HepG2 (cell line): ENCODE data around the gene RBM3. TPM values are rescaled to one million over a fixed set of nuclear protein-coding genes. Genes with fewer than 3 reads are reported as not detected.

ENCODE experiments used
- ATAC-seq: fragments of 200-7000 bp; cut with Tn5 transposase; 3 replicates; pipeline ENCODE4 v1.9.1; 2020; ENCODE audit warnings: mild to moderate bottlenecking, moderate library complexity
- BruUV-seq: library from RNA; stranded (reverse); fragments of 400-500 nt; replicated peaks from 2 replicates; lab custom pipeline; 2021; lab: Mats Ljungman, UMichigan
- CTCF ChIA-PET: fragments of 300-600 bp; formaldehyde crosslinking; extraction: SDS; loops from one replicate; lab custom pipeline; 2021; ENCODE audit warnings: low total read pairs, inconsistent platforms, low intra/inter-chr PET ratio; lab: Yijun Ruan, JAX
- POLR2A ChIA-PET: fragments of 350-600 bp; sonication (Branson Sonifier 250); formaldehyde crosslinking; loops from one replicate; lab custom pipeline; 2020; ENCODE audit warnings: antibody characterized with exemption, inconsistent platforms; lab: Yijun Ruan, JAX
- DNase-seq: peaks from one replicate; pipeline ENCODE4 v3.0.0-alpha.2; 2015; ENCODE audit warnings: low spot score
- FAIRE-seq: peaks from 3 replicates; lab custom pipeline; 2011; peaks lifted over from hg19 to GRCh38; lab: Jason Lieb, UNC
- H2AFZ ChIP-seq: one replicate; pipeline ENCODE4 v1.6.1; 2011; ENCODE audit warnings: low read length, inconsistent platforms
- H3K27ac ChIP-seq: fragments of 300-600 bp; 3 replicates; pipeline ENCODE4 v1.8.0; 2011; ENCODE audit warnings: mixed run types, mild to moderate bottlenecking, mixed read lengths, low read length, inconsistent platforms; ENCODE audit not compliant: insufficient read depth; ENCODE audit errors: extremely low read length
- H3K27me3 ChIP-seq, 2 experiments: fragments of 200-600 bp in 1 of 2; 2 replicates in 1 of 2; 3 replicates in 1 of 2; pipeline versions ENCODE4 v1.6.0 to v1.8.0; 2011; ENCODE audit warnings: low read length in 2 of 2, mild to moderate bottlenecking in 2 of 2, moderate library complexity in 2 of 2, inconsistent platforms in 1 of 2; ENCODE audit not compliant: insufficient read depth in 2 of 2, control insufficient read depth in 1 of 2
- H3K36me3 ChIP-seq, 2 experiments: fragments of 200-600 bp in 1 of 2; replicated peaks in 1 of 2; 2 replicates in 1 of 2; 3 replicates in 1 of 2; pipeline versions ENCODE4 v1.5.1 to v1.8.0; 2011; ENCODE audit warnings: low read length in 2 of 2, inconsistent platforms in 1 of 2; ENCODE audit not compliant: insufficient read depth in 2 of 2, control insufficient read depth in 1 of 2
- H3K4me1 ChIP-seq: 2 replicates; pipeline ENCODE4 v1.5.1; 2012; ENCODE audit warnings: low read length, inconsistent platforms; ENCODE audit not compliant: insufficient read depth
- H3K4me2 ChIP-seq: 2 replicates; pipeline ENCODE4 v1.6.0; 2011; ENCODE audit warnings: low read depth, low read length, inconsistent platforms
- H3K4me3 ChIP-seq, 3 experiments: fragments of 200-600 bp in 1 of 3; sonication (generic), shearing (Covaris generic) in 1 of 3; replicated peaks in 1 of 3; 2 replicates each; pipeline ENCODE4 v1.5.1; 2011 to 2016; ENCODE audit warnings: low read length in 3 of 3, inconsistent platforms in 2 of 3, low read depth in 2 of 3, mild to moderate bottlenecking in 2 of 3, control low read depth in 1 of 3, mixed read lengths in 1 of 3; ENCODE audit not compliant: insufficient read depth in 1 of 3
- H3K79me2 ChIP-seq: one replicate; pipeline ENCODE4 v1.6.1; 2011; ENCODE audit warnings: low read length, inconsistent platforms; ENCODE audit not compliant: insufficient read depth
- H3K9ac ChIP-seq: 2 replicates; pipeline ENCODE4 v1.6.0; 2011; ENCODE audit warnings: mild to moderate bottlenecking, low read depth, low read length, inconsistent platforms; ENCODE audit not compliant: insufficient read depth
- H3K9me3 ChIP-seq: 2 replicates; pipeline ENCODE4 v1.5.1; 2012; ENCODE audit warnings: mild to moderate bottlenecking, low read length
- H4K20me1 ChIP-seq: 2 replicates; pipeline ENCODE4 v1.6.0; 2011; ENCODE audit warnings: inconsistent platforms, mild to moderate bottlenecking, low read length, moderate library complexity; ENCODE audit not compliant: insufficient read depth
- MLXIP ChIP-seq: sonication (generic); formaldehyde crosslinking; IDR thresholded peaks from 2 replicates; pipeline ENCODE4 v1.9.0; 2021; ENCODE audit warnings: missing genetic modification reagents, borderline replicate concordance
- PAXIP1 ChIP-seq: sonication (generic); formaldehyde crosslinking; conservative IDR thresholded peaks from 2 replicates; pipeline ENCODE4 v1.4.0; 2020; ENCODE audit warnings: mild to moderate bottlenecking, missing genetic modification reagents, moderate library complexity
- RBM39 ChIP-seq: fragments of 200-400 bp; formaldehyde crosslinking; IDR thresholded peaks from one replicate; pipeline ENCODE4 v1.6.1; 2018; ENCODE audit warnings: antibody characterized with exemption, mild to moderate bottlenecking, low read depth, low read length; ENCODE audit not compliant: poor library complexity, severe bottlenecking
- ZBTB33 ChIP-seq: sonication (generic); formaldehyde crosslinking; IDR thresholded peaks from 2 replicates; pipeline ENCODE4 v1.4.0; 2020; ENCODE audit warnings: missing genetic modification reagents
- ZNF253 ChIP-seq: sonication (generic); formaldehyde crosslinking; IDR thresholded peaks from 2 replicates; pipeline ENCODE4 v1.8.0; 2022; ENCODE audit warnings: mild to moderate bottlenecking, missing genetic modification reagents, borderline replicate concordance
- ZNF784 ChIP-seq: sonication (generic); formaldehyde crosslinking; IDR thresholded peaks from 2 replicates; pipeline ENCODE4 v1.5.1; 2020; ENCODE audit warnings: missing genetic modification reagents, mild to moderate bottlenecking, borderline replicate concordance
- WGBS: methylation state at CpG from one replicate; pipeline ENCODE4 v1.1.6; 2017; ENCODE audit warnings: low lambda C conversion rate; 5-methylcytosine and 5-hydroxymethylcytosine counted together
- in situ Hi-C: cut with HindIII; loops from 2 replicates; pipeline ENCODE4 v1.10.0; 2017; ENCODE audit warnings: low pct_unique_long_range_greater_than_20kb; ENCODE audit not compliant: extremely low pct_ligation_motif_present
- intact Hi-C: fragments of 100-400 bp; cut with micrococcal nuclease; formaldehyde crosslinking; loops from one replicate; pipeline ENCODE4 v1.10.0; 2022; ENCODE audit not compliant: unreplicated experiment
- polyA plus RNA-seq, 8 experiments: library from polyadenylated mRNA; depleted of rRNA in 3 of 8; stranded (reverse) in 7 of 8; unstranded in 1 of 8; fragments of >200 nt; fragmentation: Illumina TruSeq in 4 of 8; extraction: Trizol in 4 of 8; gene quantifications; 2 replicates each; pipeline versions ENCODE4 v1.2.1 to v1.2.3, GENCODE V29; 2011 to 2016; ENCODE audit warnings: low read depth in 4 of 8, missing spikeins in 1 of 8, mixed read lengths in 1 of 8; ENCODE audit not compliant: insufficient read depth in 1 of 8
- total RNA-seq, 5 experiments: library from RNA; depleted of rRNA; stranded (reverse); fragments of >200 nt; fragmentation: Illumina TruSeq; extraction: Trizol; gene quantifications; 2 replicates each; pipeline ENCODE4 v1.2.3, GENCODE V29; 2016; ENCODE audit warnings: low read depth in 1 of 5

Gene RBM3
- total and polyA plus RNA-seq, 2 of the 13 experiments (the other 11 are each of a cell fraction or from before 2014, with no cell fraction given), result 123 to 182 TPM

- H3K4me1 ChIP-seq, result peaks cover 23% of the 10 kb centered on the region
- no peak overlapping the region for H2AFZ ChIP-seq
- CTCF ChIA-PET, result no interaction called here
- DNase-seq, result no peak
- H3K9me3 ChIP-seq, result no peaks in the 10 kb centered on the region
- 89% methylated on average over 7 of the region's 7 CpGs for WGBS
- H3K36me3 ChIP-seq, result no peaks in the 10 kb centered on the region; a peak in 1 of 5 replicates
- H3K4me3 ChIP-seq, result peak overlapping the region; percentile 54 to 75 (median 69); a peak in 4 of 6 replicates
- BruUV-seq, result TSS peak; percentile 69
- intact Hi-C loops, result no loop called here
- peak overlapping the region; percentile 74 for H3K4me2 ChIP-seq
- TF ChIP-seq PAXIP1 (CRISPR knock-in tag), result no peak
- no peak for TF ChIP-seq ZNF253 (CRISPR knock-in tag)
- TF ChIP-seq RBM39, result no peak
- TF ChIP-seq MLXIP (CRISPR knock-in tag), result no peak
- 0 out of 2 replicates have a peak, but pooled peaks have one; percentile 10 for TF ChIP-seq ZBTB33
- TF ChIP-seq ZNF784 (CRISPR knock-in tag), result no peak
- TF ChIP-seq, all 625 proteins: peak for 1
- no peak for ATAC-seq
- FAIRE-seq, result no peak
- Histone ChIP-seq H4K20me1 (no peaks in the 10 kb centered on the region), H3K27me3 (no peaks in the 10 kb centered on the region), H3K79me2 (peaks cover 10% of the 10 kb centered on the region), H3K27ac (peak overlapping the region; percentile 54), H3K9ac (peak overlapping the region; percentile 64; the same call in 1 of the 2 replicates)
- in situ Hi-C loops, result no loop called here
- POLR2A ChIA-PET, result interaction anchor here (1.6 to 3.1 kb wide), 3 partner anchors 10 to 34 kb away, joined by 5 to 28 read pairs (median 25); partner anchors contain the start of genes EBP and RBM3
These were observed 33.8 kb upstream of the RBM3 start for GRCh38 chrX:48540480-48540879.
